ENCODE results near the gene BICC1.

The BICC1 gene

DNA sequence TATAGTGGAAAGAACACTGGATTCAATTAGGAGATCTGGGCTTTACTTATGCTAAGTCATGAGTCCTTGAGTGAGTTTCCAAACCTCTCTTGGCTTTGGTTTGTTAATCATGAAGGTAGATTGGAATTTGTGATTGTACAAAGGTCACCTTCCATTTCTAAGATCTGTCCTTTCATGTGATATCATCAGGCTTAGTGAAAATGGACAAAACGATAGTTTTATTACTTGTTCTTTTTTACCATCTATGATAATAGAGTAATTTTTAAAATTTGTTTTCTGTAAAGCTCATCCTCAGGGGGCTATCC is 309.0 kb downstream of the BICC1 start:
- TF ChIP-seq CTCF (IDR thresholded peaks at IDR 0.05; ENCODE audit: low read depth, low read length), result no peak
- Histone ChIP-seq H3K4me1 (peaks cover 41% of the 10 kb centered on the region), H3K27me3 (no peaks in the 10 kb centered on the region), H3K9me3 (no peaks in the 10 kb centered on the region), H3K4me3 (ENCODE audit: low read depth, low read length) (peak overlapping the region; percentile 14; the same call in 1 of the 2 replicates), H3K36me3 (no peaks in the 10 kb centered on the region; the same call in 1 of the 2 replicates)
- DNase-seq, result no peak

GRCh38 chr10:58823983-58824382 is 311.3 kb downstream of the BICC1 start:
- DNase-seq, result no peak
- peaks cover 26% of the 10 kb centered on the region for H3K4me1 ChIP-seq
- no peaks in the 10 kb centered on the region; the same call in 1 of the 2 replicates for H3K36me3 ChIP-seq
- H3K27me3 ChIP-seq, result no peaks in the 10 kb centered on the region
- no peak overlapping the region for H3K4me3 ChIP-seq (ENCODE audit: low read depth, low read length)
- H3K9me3 ChIP-seq, result no peaks in the 10 kb centered on the region
- TF ChIP-seq CTCF (IDR thresholded peaks at IDR 0.05; ENCODE audit: low read depth, low read length), result no peak

DNA sequence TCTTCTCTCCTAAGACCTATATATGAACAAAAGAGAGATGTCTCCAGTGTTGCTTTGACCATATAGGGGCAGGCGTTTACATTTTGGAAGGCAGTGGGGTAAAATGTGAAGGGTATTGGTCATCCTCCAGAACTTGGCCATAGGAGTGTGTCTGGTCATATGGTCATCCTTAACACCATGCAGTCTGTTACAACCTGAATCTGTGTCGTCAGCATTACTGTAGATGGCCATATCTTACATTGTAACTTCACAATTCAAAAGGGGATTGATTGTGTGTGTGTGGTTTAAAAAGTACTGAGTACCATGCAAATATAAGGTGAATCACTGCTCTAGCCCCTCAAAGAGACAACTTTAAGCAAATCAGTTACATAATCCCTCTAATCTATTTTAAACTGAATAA is 311.7 kb downstream of the BICC1 start:
- TF ChIP-seq CTCF (IDR thresholded peaks at IDR 0.05; ENCODE audit: low read depth, low read length), result no peak

GRCh38 chr10:58826694-58827093 is 314.0 kb downstream of the BICC1 start:
- no peaks in the 10 kb centered on the region for H3K9me3 ChIP-seq
- TF ChIP-seq CTCF (IDR thresholded peaks at IDR 0.05; ENCODE audit: low read depth, low read length), result no peak
- no peak for DNase-seq
- no peaks in the 10 kb centered on the region for H3K27me3 ChIP-seq
- H3K4me3 ChIP-seq (ENCODE audit: low read depth, low read length), result no peak overlapping the region
- peaks cover 20% of the 10 kb centered on the region for H3K4me1 ChIP-seq
- no peaks in the 10 kb centered on the region; the same call in 1 of the 2 replicates for H3K36me3 ChIP-seq

More for the DNA sequence above, 311.7 kb downstream of the BICC1 start:
- DNase-seq, result no peak
- Histone ChIP-seq H3K27me3 (no peaks in the 10 kb centered on the region), H3K9me3 (no peaks in the 10 kb centered on the region), H3K4me3 (ENCODE audit: low read depth, low read length) (no peak overlapping the region), H3K36me3 (no peaks in the 10 kb centered on the region; the same call in 1 of the 2 replicates), H3K4me1 (peaks cover 25% of the 10 kb centered on the region)

DNA sequence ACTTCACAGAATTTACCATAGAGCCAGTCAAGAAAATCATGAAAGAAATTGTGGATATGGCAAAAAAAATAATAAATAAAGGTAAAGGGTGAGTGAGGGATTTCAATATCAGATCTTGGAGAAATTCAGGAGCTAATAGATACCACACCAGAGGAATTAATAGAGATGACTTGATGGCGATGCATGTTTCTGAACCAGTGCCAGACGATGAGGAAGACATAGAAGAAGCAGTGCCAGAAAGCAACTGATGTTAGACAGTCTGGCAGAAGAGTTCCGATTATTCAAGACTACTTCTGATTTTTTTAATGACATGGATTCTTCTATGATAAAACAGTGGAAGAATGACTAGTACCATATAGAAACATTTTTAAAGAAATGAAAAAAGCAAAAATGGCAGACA is 314.7 kb downstream of the BICC1 start:
- no peak for DNase-seq
- H3K9me3 ChIP-seq, result no peaks in the 10 kb centered on the region
- H3K36me3 ChIP-seq, result no peaks in the 10 kb centered on the region; the same call in 1 of the 2 replicates
- no peak overlapping the region for H3K4me3 ChIP-seq (ENCODE audit: low read depth, low read length)
- H3K4me1 ChIP-seq, result peaks cover 15% of the 10 kb centered on the region
- H3K27me3 ChIP-seq, result no peaks in the 10 kb centered on the region
- no peak for TF ChIP-seq CTCF (IDR thresholded peaks at IDR 0.05; ENCODE audit: low read depth, low read length)

DNA sequence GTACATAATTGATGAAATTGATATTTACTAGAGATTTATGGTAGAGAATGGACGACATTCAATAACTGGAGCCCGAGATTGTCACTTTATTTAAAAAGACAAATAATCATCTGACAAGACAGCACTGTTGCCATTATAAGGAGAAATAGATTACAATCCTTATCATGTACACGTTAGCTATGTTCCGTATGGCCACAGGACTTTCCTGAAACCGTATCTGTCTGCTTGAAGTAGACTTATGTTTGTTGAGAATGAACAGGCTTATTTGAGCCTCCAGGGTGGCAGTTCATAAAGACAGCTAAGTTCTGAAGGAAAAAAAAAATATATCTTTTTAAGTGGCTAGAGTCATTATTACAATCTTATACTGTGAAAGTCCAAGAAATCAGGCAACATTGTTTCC is 317.2 kb downstream of the BICC1 start:
- Histone ChIP-seq H3K27me3 (no peaks in the 10 kb centered on the region), H3K9me3 (no peaks in the 10 kb centered on the region), H3K4me3 (ENCODE audit: low read depth, low read length) (no peak overlapping the region), H3K36me3 (no peaks in the 10 kb centered on the region), H3K4me1 (peaks cover 15% of the 10 kb centered on the region)
- TF ChIP-seq CTCF (IDR thresholded peaks at IDR 0.05; ENCODE audit: low read depth, low read length), result no peak
- DNase-seq, result peak; percentile 32
